ENCODE measurements around the gene NPHP3. TPM values are rescaled to one million over a fixed set of nuclear protein-coding genes. Genes with fewer than 3 reads are reported as not detected.

NPHP3 gene
- total RNA-seq, 2 experiments from 2014 or later: 14.3 to 14.4 TPM

Other genes starting within 250 kb of the NPHP3 start
- gene ACKR4, start 125.1 kb downstream of the NPHP3 start, total RNA-seq: under 1 TPM in 1 of 2 experiments, not detected in 1; 0.10 TPM
- gene ACAD11, start 62.6 kb downstream of the NPHP3 start, total RNA-seq: 10 to 100 TPM; 11.8 to 13.0 TPM
- gene UBA5, start 62.1 kb downstream of the NPHP3 start, total RNA-seq: 10 to 100 TPM; 37.8 to 38.0 TPM